Body of pancreas (tissue), 4 donors: ENCODE data around the gene ACTN4. TPM values are rescaled to one million over a fixed set of nuclear protein-coding genes. Genes with fewer than 3 reads are reported as not detected.

Experiments used
- ATAC-seq: fragments of 150-250 bp; one replicate; pipeline ENCODE4 v1.9.1; 2016
- DNase-seq, 4 donors: peaks; one replicate each; pipeline ENCODE4 v3.0.0-alpha.2; 2019
- H3K27ac ChIP-seq, 4 donors: fragments of 200-600 bp; sonication (generic); 1 replicate in 3 of 4; 2 replicates in 1 of 4; pipeline versions ENCODE4 v1.5.1 to v1.6.1; 2016 to 2019; ENCODE audit warnings: mild to moderate bottlenecking in 1 of 4, mixed read lengths in 1 of 4, moderate library complexity in 1 of 4
- H3K27me3 ChIP-seq, 2 donors: fragments of 200-600 bp; sonication (generic); one replicate each; pipeline ENCODE4 v1.6.0; 2016; ENCODE audit warnings: mild to moderate bottlenecking in 1 of 2
- H3K36me3 ChIP-seq, 2 donors: fragments of 200-600 bp; sonication (generic); replicated peaks in 1 of 2; 2 replicates each; pipeline ENCODE4 v1.5.1; 2016; ENCODE audit warnings: low read depth in 2 of 2; ENCODE audit not compliant: insufficient read depth in 1 of 2
- H3K4me1 ChIP-seq: fragments of 200-600 bp; sonication (generic); one replicate; pipeline ENCODE4 v1.6.0; 2016
- H3K4me3 ChIP-seq, 2 donors: fragments of 200-600 bp; sonication (generic); 1 replicate in 1 of 2; 2 replicates in 1 of 2; pipeline ENCODE4 v1.5.1; 2016 to 2019
- H3K9me3 ChIP-seq, 3 donors: fragments of 200-600 bp; sonication (generic); 1 replicate in 2 of 3; 2 replicates in 1 of 3; pipeline ENCODE4 v1.5.1; 2016
- CTCF ChIP-seq, 7 experiments: fragments of 450-650 bp in 4 of 7; fragments of 200-600 bp in 3 of 7; sonication (generic) in 3 of 7; IDR thresholded peaks; one replicate each; pipeline ENCODE4 v1.5.1; 2016 to 2019; ENCODE audit warnings: antibody characterized with exemption in 7 of 7
- POLR2A ChIP-seq, 3 donors: fragments of 450-650 bp; IDR thresholded peaks; one replicate each; pipeline ENCODE4 v1.6.1; 2016; ENCODE audit warnings: antibody characterized with exemption in 3 of 3, mild to moderate bottlenecking in 2 of 3
- WGBS, 2 donors: methylation state at CpG; one replicate each; pipeline ENCODE4 v1.1.5; 2017; 5-methylcytosine and 5-hydroxymethylcytosine counted together
- intact Hi-C: fragments of 100-400 bp; cut with DNase I; formaldehyde crosslinking; loops from one replicate; pipeline ENCODE4 v1.15.1; 2023
- total RNA-seq, 2 donors: library from RNA; depleted of rRNA; stranded (reverse); fragments of >200 nt; gene quantifications; one replicate each; pipeline ENCODE4 v1.1.0, GENCODE V29; 2016

Gene ACTN4
- total RNA-seq, 2 donors from 2014 or later = 143 to 148 TPM

- no peaks in the 10 kb centered on the region for H3K27me3 ChIP-seq
- peaks cover 38 to 46% of the 10 kb centered on the region in 2 donors for H3K36me3 ChIP-seq
- intact Hi-C loops = no loop called here
- peaks cover 26% of the 10 kb centered on the region for H3K4me1 ChIP-seq
- H3K4me3 ChIP-seq = no peak overlapping the region
- no peaks in the 10 kb centered on the region for H3K9me3 ChIP-seq
- no peak overlapping the region for H3K27ac ChIP-seq
- ATAC-seq (no peak), DNase-seq (no peak)
- WGBS, 2 donors = 93 to 94% methylated on average over 31 to 40 of the region's 42 CpGs
- no peak for TF ChIP-seq POLR2A (IDR thresholded peaks at IDR 0.05)
- TF ChIP-seq CTCF (IDR thresholded peaks at IDR 0.05) = no peak
Measured at GRCh38 chr19:38723990-38724854, 76.8 kb downstream of the ACTN4 start.

- peaks cover 38 to 46% of the 10 kb centered on the region in 2 donors for H3K36me3 ChIP-seq
- WGBS, 2 donors = 89 to 91% methylated on average over 11 to 15 of the region's 21 CpGs
- intact Hi-C loops = no loop called here
Measured at GRCh38 chr19:38725469-38726283, 78.2 kb downstream of the ACTN4 start.

GRCh38 chr19:38726284-38726673 is 78.8 kb downstream of the ACTN4 start:
- TF ChIP-seq CTCF (IDR thresholded peaks at IDR 0.05) (no peak), POLR2A (IDR thresholded peaks at IDR 0.05) (no peak)
- H3K9me3 ChIP-seq = no peaks in the 10 kb centered on the region
- no peaks in the 10 kb centered on the region for H3K27me3 ChIP-seq
- no peak for ATAC-seq
- no peak for DNase-seq
- H3K27ac ChIP-seq = peak overlapping the region in 1 of 4 donors; percentile 1
- peaks cover 26% of the 10 kb centered on the region for H3K4me1 ChIP-seq
- H3K36me3 ChIP-seq = peaks cover 38 to 44% of the 10 kb centered on the region in 2 donors
- WGBS, 2 donors = 91 to 92% methylated on average over 6 of the region's 6 CpGs
- intact Hi-C loops = no loop called here
- no peak overlapping the region for H3K4me3 ChIP-seq

More at GRCh38 chr19:38725469-38726283, 78.2 kb downstream of the ACTN4 start:
- Histone ChIP-seq H3K9me3 (no peaks in the 10 kb centered on the region), H3K27me3 (no peaks in the 10 kb centered on the region), H3K4me3 (no peak overlapping the region), H3K27ac (peak overlapping the region in 1 of 4 donors; percentile 1), H3K4me1 (peaks cover 21% of the 10 kb centered on the region)
- ATAC-seq (no peak), DNase-seq (no peak)
- no peak for TF ChIP-seq CTCF (IDR thresholded peaks at IDR 0.05)

GRCh38 chr19:38726761-38727301 is 79.4 kb downstream of the ACTN4 start:
- H3K4me1 ChIP-seq = peaks cover 26% of the 10 kb centered on the region
- no peak overlapping the region for H3K4me3 ChIP-seq
- TF ChIP-seq CTCF (IDR thresholded peaks at IDR 0.05) (no peak), POLR2A (IDR thresholded peaks at IDR 0.05) (no peak)
- H3K36me3 ChIP-seq = peaks cover 38 to 39% of the 10 kb centered on the region in 2 donors
- intact Hi-C loops = no loop called here
- DNase-seq (no peak), ATAC-seq (no peak)
- H3K9me3 ChIP-seq = no peaks in the 10 kb centered on the region
- 80 to 89% methylated on average over 2 to 29 of the region's 30 CpGs for WGBS, 2 donors
- no peaks in the 10 kb centered on the region for H3K27me3 ChIP-seq
- peak overlapping the region in 1 of 4 donors; percentile 1 for H3K27ac ChIP-seq
